GM19025 (cell line): ENCODE measurements around the gene ACTRT3.

Experiments
- ATAC-seq: cut with Tn5 transposase; IDR thresholded peaks from one replicate; pipeline ENCODE4 v1.9.1; 2021; ENCODE audit warnings: mild to moderate bottlenecking, low read depth, moderate library complexity; ENCODE audit not compliant: unreplicated experiment

The ACTRT3 gene

DNA sequence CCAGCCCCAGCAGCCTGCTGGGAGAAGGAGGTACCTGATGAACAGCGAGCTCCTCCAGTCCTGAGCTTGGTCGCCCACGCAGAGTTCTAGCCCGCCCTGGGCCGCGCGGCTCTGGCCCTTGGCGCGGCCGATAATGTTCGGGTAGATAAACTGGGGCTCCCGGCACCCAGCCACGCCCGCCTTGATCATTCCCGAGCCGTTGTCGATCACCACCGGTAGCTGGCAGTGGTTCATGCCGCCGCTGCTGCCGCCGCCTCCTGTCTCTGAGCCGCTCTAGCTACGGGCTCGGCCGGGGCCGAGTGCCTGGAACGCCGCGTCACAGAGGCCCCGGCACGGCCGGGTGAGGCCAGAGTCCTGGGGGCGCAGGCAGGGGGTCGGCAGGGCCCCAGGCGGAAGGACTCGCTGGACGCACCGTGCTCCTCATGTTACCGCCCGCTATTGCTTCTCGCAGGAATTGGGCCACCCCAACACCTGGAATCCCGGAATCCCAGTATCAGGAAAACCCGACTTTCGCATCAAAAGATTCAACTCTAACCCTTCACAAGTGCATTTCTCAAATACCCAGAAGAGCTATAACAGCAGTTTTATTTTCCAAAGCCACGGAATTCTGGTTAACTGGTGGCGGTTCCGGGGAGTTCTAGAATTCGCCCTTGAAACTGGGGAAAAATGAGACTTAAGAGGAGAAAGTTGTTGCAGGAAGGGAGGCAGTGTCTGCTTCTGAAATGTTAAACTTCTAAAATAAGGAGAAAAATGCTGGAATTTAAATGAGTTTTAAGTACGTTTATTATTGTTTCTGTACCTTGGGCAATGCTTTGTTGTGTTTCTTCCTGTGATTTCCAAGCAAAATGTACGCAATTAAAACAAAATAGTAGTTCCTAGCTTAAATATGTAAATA, at the start of gene ACTRT3:
TSS of gene ACTRT3 (minus strand) at position 275 of the 895 bp plus-strand sequence. CDS start at position 234, 41 bp downstream.
- ATAC-seq = peak; percentile 21

- no peak for ATAC-seq
Observed at GRCh38 chr3:169818316-169818715, 49.0 kb upstream of the ACTRT3 start.

DNA sequence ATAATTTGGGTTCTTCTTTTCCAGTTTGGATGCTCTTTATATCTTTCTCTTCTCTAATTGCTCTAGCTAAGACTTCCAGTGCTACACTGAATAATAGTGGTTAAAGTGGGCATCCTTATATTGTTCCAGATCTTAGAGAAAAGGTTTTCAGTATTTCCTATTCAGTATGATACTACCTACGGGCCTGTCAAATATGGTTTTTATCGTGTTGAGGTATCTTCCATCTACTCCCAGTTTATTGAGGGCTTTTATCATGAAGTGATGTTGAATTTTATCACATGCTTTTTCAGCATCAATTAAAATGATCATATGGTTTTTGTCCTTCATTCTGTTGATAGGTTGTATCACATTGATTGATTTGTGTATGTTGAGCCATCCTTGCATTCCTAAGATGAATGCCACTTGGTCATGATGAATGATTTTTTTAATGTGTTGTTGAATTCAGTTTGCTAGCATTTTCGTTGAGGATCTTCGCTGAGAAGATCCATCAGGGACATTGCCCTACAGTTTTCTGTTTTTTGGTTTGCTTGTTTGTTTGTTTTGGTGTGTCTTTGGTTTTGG, 46.3 kb upstream of the ACTRT3 start:
- no peak for ATAC-seq

DNA sequence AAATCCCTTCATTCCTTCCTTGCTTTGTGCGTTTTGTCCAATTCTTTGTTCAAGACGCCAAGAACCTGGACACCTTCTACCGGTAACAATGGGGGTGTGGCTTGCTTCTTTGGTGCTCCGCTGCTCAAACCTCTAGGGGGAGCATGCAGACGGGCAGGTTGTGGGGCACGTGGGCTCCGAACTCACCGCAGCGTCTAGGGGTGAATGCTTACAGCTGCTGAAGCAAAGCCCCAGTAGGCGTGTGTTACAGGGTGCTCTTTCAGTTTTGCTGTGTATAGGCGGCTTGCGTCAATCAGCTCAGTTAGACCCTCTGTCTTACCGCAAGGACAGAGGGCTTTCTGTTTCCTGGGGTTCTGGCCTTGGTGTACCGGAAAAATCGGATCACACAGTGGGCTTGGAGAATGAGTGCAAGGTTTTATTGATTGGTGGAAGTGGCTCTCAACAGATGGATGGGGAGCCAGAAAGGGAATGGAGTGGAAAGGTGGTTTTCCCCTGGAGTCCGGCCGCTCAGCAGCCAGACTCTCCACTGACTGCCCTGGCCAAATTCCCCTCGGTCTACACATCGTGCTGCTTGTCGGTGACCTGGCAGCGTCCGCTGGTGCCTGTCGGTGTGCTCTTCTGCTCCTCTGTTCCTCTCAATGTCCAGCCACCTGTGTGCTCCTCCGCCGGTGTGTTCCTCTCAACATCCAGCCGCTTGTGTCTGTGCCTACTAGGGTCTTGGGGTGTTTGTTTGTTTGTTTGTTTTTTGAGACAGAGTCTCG, 44.6 kb upstream of the ACTRT3 start:
- peak; percentile 83 for ATAC-seq

- ATAC-seq = no peak
Observed at GRCh38 chr3:169813278-169813677, 43.9 kb upstream of the ACTRT3 start.

DNA sequence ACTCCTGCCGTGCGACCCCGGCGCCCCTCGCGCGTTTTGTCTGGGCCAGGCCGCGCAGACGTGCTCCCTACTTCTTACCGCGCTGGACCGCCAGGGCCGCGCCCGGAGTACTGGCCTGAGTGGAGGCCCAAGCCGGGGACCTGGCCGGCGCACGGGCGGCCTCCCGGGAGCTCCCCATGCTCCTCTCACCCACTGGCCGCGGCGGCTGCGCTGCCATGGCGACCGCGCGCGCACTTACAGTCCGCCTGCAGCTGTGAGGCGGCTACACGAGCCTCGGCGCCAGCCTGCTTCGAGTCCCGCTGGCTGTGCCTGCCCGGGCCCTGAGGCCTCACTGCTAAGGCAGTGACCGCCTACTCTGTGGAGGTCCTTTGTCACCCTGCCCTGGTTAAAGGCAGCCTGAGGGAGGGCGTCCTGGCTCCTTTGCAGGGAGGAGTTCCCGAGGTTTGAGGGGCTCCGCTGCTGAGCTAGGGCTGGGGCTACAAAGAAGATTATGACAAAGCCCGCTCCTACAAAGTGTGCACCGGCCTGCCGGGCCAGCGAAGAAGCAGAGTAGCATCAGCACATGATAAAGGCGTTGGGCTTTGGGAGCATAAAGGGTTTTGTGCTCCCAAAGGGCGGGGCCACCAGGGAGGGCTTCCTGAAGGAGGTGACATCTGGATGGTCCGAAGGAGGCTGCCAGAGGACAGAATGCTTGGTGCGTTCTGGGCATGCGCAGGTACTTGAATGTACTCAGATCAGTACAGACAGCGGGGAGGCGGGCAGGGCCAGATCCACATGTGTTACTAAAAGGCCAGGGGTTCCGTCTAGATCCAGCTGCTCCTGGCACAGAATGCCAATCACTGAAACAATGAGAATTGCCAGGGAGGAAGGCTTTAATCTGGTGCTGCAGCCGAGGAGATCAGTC, 43.2 kb upstream of the ACTRT3 start, which contains the start of the genes LRRC34 and LRRIQ4:
TSS of gene LRRC34 (minus strand) at position 573 of the 904 bp plus-strand sequence. CDS start at position 217, 356 bp downstream.
TSS of gene LRRIQ4 (plus strand) at position 539 of the 904 bp plus-strand sequence. CDS start 9,052 bp downstream, outside the sequence.
- ATAC-seq = peak; percentile 52

GRCh38 chr3:169811631-169812331, 42.4 kb upstream of the ACTRT3 start:
- ATAC-seq = peak; percentile 5

GRCh38 chr3:169809230-169809795, 40.0 kb upstream of the ACTRT3 start:
- ATAC-seq = no peak

- no peak for ATAC-seq
Observed at GRCh38 chr3:169804681-169805080, 35.3 kb upstream of the ACTRT3 start.

- ATAC-seq = no peak
Observed at GRCh38 chr3:169792359-169792758, 23.0 kb upstream of the ACTRT3 start.

DNA sequence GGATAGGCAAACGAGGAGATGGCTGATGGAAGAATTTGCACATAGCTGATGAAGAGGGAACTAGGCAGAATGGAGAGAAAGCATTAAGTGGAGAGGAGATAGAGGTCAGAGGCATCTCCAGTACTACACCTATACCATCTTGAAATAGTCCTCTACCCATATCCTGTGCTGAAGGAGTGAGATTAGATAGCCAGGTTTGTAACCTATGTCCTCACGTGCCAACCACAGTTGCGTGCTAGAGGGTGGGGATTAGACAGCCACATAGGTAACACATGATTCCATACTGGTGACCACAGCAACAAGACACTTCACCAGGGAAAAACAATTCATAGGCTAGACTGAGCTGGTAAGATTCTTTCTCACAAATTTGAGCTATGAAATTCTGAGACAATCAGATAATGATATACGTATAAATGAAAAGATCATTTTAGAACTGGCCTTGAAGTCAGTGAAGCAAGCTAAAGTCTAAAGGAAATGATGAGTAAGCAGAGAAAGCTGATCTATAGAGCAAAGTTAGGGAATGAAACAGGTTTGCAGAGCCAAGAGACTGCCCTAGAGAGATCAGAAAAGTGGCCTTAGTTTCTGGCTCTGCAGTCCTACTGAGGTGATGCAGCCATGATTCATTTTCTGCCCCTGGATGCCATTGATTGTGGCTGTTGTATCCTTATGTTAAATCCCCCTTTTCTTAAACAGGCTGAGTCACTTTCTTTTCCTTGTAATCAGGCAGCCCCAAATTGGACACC, 21.5 kb upstream of the ACTRT3 start:
- ATAC-seq = no peak

DNA sequence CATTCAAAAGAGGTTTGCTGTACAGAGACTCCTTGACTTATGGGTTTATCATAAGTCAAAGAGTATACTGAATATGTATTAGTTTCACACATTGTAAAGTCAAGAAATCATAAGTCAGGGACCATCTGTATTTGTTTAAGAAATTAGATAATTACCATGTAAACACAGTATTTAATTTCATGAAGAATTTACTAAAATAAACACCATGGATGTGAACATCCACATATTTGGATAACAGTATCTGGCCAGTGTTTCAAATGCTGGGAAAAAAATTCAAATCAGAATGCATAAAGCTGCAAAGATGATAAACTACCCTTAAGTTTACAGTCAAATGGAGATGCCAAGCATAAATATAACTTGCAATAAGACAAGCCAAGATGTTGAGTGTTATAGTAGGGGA, 20.9 kb upstream of the ACTRT3 start:
- no peak for ATAC-seq

GRCh38 chr3:169787791-169788190, 18.4 kb upstream of the ACTRT3 start:
- ATAC-seq = no peak

DNA sequence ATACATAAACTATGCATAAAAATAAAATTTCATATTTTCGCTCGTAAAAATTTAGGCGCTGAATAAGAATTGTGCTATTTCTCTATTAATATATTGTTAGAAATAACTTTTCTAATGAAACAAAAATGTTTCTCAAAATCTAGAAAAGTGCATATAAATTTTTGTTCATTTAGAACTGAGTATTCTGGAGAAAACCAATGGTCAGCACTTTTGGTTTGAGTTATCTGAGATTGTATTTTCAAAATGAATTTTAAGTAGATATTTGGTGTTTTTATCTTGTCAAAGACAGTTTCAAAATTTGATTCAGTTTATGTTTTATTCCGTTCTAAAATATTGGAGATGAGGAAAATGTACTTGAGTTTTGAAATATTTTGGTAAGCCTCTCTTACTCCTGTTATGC, 17.8 kb upstream of the ACTRT3 start:
- ATAC-seq = no peak

GRCh38 chr3:169781209-169781855, 12.0 kb upstream of the ACTRT3 start:
- ATAC-seq = no peak

DNA sequence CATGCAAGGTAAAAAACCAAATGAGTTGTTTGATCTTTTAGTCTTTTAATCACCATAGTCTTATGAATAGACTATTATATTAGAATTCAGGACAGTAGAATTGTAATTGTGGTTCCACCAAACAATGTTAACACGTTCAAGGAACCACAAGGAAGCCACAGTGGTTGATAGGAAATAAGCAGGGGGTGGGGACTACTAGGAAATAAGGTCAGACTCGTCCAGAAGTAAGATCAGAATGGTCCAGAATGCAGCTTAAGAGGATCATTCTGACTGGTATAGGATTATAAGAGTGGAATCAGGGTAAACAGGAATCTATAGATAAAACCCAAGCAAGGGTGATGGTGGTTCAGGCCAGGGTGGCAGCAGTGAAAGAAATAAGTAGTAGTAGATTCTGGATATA, 11.4 kb upstream of the ACTRT3 start:
- ATAC-seq = no peak

DNA sequence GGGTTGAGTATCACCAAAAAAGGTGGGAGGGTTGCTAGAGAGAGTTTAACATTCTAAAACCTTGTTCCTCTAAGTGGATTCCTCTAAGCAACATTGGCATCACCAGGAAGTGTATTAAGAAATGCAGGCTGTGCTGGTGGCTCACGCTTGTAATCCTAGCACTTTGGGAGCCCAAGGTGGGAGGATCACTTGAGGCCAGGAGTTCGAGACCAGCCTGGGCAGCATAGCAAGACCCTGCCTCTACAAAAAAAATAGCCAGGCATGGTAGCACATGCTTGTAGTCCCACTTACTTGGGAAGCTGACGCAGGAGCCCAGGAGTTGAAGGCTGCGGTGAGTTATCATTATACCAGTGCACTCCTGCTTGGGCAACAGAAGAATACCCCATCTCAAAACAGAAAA, 8.5 kb upstream of the ACTRT3 start:
- no peak for ATAC-seq

GRCh38 chr3:169774186-169774585, 4.8 kb upstream of the ACTRT3 start:
- no peak for ATAC-seq
